SK-N-SH (cell line): ENCODE data around the gene DNPH1. TPM values are rescaled to one million over a fixed set of nuclear protein-coding genes. Genes with fewer than 3 reads are reported as not detected.

Experiments
- CTCF ChIA-PET: fragments of 300-600, 350-600 bp; formaldehyde crosslinking; extraction: SDS; loops from one replicate; lab custom pipeline; 2021; lab: Yijun Ruan, JAX
- POLR2A ChIA-PET: fragments of 350-600 bp; sonication (Branson Sonifier 250); formaldehyde crosslinking; extraction: SDS; loops from one replicate; lab custom pipeline; 2020; ENCODE audit warnings: antibody characterized with exemption, inconsistent platforms; lab: Yijun Ruan, JAX
- DNase-seq: peaks from one replicate; pipeline ENCODE4 v3.0.0; 2012
- H2AFZ ChIP-seq: fragments of 200-600 bp; sonication (generic); 2 replicates; pipeline ENCODE4 v1.8.1; 2016; ENCODE audit warnings: antibody characterized with exemption, mild to moderate bottlenecking, low read depth
- H3F3A ChIP-seq: fragments of 200-600 bp; sonication (generic); replicated peaks from 2 replicates; pipeline ENCODE3; 2016; ENCODE audit warnings: antibody characterized with exemption, mild to moderate bottlenecking; ENCODE audit not compliant: insufficient read depth
- H3K27ac ChIP-seq, 2 experiments: fragments of 200-500 bp in 1 of 2; fragments of 200-600 bp in 1 of 2; sonication (Bioruptor generic) in 1 of 2; sonication (generic), shearing (Covaris generic) in 1 of 2; 2 replicates each; pipeline versions ENCODE4 v1.5.1 to v1.6.1; 2014 to 2016; ENCODE audit warnings: low read depth in 2 of 2, inconsistent platforms in 1 of 2, low read length in 1 of 2, mild to moderate bottlenecking in 1 of 2, mixed read lengths in 1 of 2
- H3K27me3 ChIP-seq: fragments of 200-600 bp; sonication (generic), shearing (Covaris generic); 2 replicates; pipeline ENCODE4 v1.6.1; 2016; ENCODE audit warnings: mixed run types; ENCODE audit not compliant: insufficient read depth
- H3K36me3 ChIP-seq, 2 experiments: fragments of 200-500 bp in 1 of 2; fragments of 200-600 bp in 1 of 2; sonication (Bioruptor generic) in 1 of 2; sonication (generic) in 1 of 2; replicated peaks in 1 of 2; 2 replicates each; pipeline versions ENCODE3 to v1.5.1; 2014 to 2016; ENCODE audit warnings: low read length in 1 of 2, mild to moderate bottlenecking in 1 of 2; ENCODE audit not compliant: insufficient read depth in 2 of 2, control insufficient read depth in 1 of 2
- H3K4me1 ChIP-seq, 2 experiments: fragments of 200-500 bp in 1 of 2; fragments of 200-600 bp in 1 of 2; sonication (Bioruptor generic) in 1 of 2; sonication (generic), shearing (Covaris generic) in 1 of 2; 2 replicates each; pipeline versions ENCODE4 v1.5.1 to v1.6.1; 2014 to 2016; ENCODE audit warnings: low read depth in 1 of 2, low read length in 1 of 2, mixed run types in 1 of 2; ENCODE audit not compliant: insufficient read depth in 2 of 2, control insufficient read depth in 1 of 2
- H3K4me2 ChIP-seq: fragments of 200-600 bp; sonication (generic), shearing (Covaris generic); 2 replicates; pipeline ENCODE4 v1.6.1; 2017; ENCODE audit warnings: mixed run types
- H3K4me3 ChIP-seq, 2 experiments: fragments of 200-500 bp in 1 of 2; fragments of 200-600 bp in 1 of 2; sonication (Bioruptor generic) in 1 of 2; sonication (generic), shearing (Covaris generic) in 1 of 2; 2 replicates each; pipeline versions ENCODE4 v1.5.1 to v1.8.1; 2014 to 2016; ENCODE audit warnings: low read depth in 2 of 2, inconsistent platforms in 1 of 2, low read length in 1 of 2, mild to moderate bottlenecking in 1 of 2, mixed read lengths in 1 of 2, moderate library complexity in 1 of 2
- H3K79me2 ChIP-seq: fragments of 200-600 bp; sonication (generic); 2 replicates; pipeline ENCODE4 v1.8.1; 2017; ENCODE audit warnings: mild to moderate bottlenecking; ENCODE audit not compliant: insufficient read depth
- H3K9ac ChIP-seq: fragments of 200-600 bp; sonication (generic); 2 replicates; pipeline ENCODE4 v1.6.1; 2017; ENCODE audit warnings: mixed run types
- H3K9me2 ChIP-seq: fragments of 200-600 bp; sonication (generic); 2 replicates; pipeline ENCODE4 v1.6.1; 2017; ENCODE audit warnings: mixed run types
- H3K9me3 ChIP-seq: fragments of 200-600 bp; sonication (generic); 2 replicates; pipeline ENCODE4 v1.6.1; 2017; ENCODE audit warnings: mixed run types, mild to moderate bottlenecking, moderate library complexity
- H4K20me1 ChIP-seq: fragments of 200-600 bp; sonication (generic); 2 replicates; pipeline ENCODE4 v1.6.1; 2017; ENCODE audit warnings: mild to moderate bottlenecking, mixed run types; ENCODE audit not compliant: insufficient read depth
- EP300 ChIP-seq, 2 experiments: IDR thresholded peaks; 2 replicates each; pipeline versions ENCODE4 v1.4.0 to v1.6.1; 2012; ENCODE audit warnings: borderline replicate concordance in 1 of 2, low read depth in 1 of 2, low read length in 1 of 2
- FOSL2 ChIP-seq: IDR thresholded peaks from 2 replicates; pipeline ENCODE4 v1.4.0; 2012; ENCODE audit warnings: low read depth, mild to moderate bottlenecking, moderate library complexity, borderline replicate concordance
- FOXM1 ChIP-seq: IDR thresholded peaks from 2 replicates; pipeline ENCODE4 v1.4.0; 2012; ENCODE audit warnings: low read depth, mild to moderate bottlenecking
- GATA2 ChIP-seq: sonication (generic); formaldehyde crosslinking; IDR thresholded peaks from 2 replicates; pipeline ENCODE4 v1.5.0; 2020; ENCODE audit warnings: mild to moderate bottlenecking, missing genetic modification reagents
- MEF2A ChIP-seq: IDR thresholded peaks from 2 replicates; pipeline ENCODE4 v1.4.0; 2012; ENCODE audit warnings: low read depth, borderline replicate concordance
- MXI1 ChIP-seq: IDR thresholded peaks from 2 replicates; pipeline ENCODE4 v1.6.1; 2012; ENCODE audit warnings: mild to moderate bottlenecking, low read depth, low read length, improper control_type of control experiment
- NRF1 ChIP-seq: IDR thresholded peaks from 2 replicates; pipeline ENCODE4 v1.6.1; 2012; ENCODE audit warnings: low read depth, mild to moderate bottlenecking, low read length
- RAD21 ChIP-seq: IDR thresholded peaks from 2 replicates; pipeline ENCODE4 v1.6.1; 2012; ENCODE audit warnings: mild to moderate bottlenecking, low read length
- RFX5 ChIP-seq: IDR thresholded peaks from 2 replicates; pipeline ENCODE4 v1.6.1; 2012; ENCODE audit warnings: mild to moderate bottlenecking, improper control_type of control experiment, low read length
- TAF1 ChIP-seq: IDR thresholded peaks from 2 replicates; pipeline ENCODE4 v1.6.1; 2012; ENCODE audit warnings: low read depth, mild to moderate bottlenecking, low read length, moderate library complexity, borderline replicate concordance
- TCF12 ChIP-seq: IDR thresholded peaks from 2 replicates; pipeline ENCODE4 v1.4.0; 2012
- TEAD4 ChIP-seq: IDR thresholded peaks from 2 replicates; pipeline ENCODE4 v1.4.0; 2012; ENCODE audit warnings: mild to moderate bottlenecking, borderline replicate concordance; ENCODE audit not compliant: insufficient read depth
- WGBS: methylation state at CpG from one replicate; pipeline ENCODE4 v1.1.6; 2017; ENCODE audit warnings: low lambda C conversion rate; 5-methylcytosine and 5-hydroxymethylcytosine counted together
- polyA plus RNA-seq, 3 experiments: library from polyadenylated mRNA; depleted of rRNA; stranded (reverse); fragments of >200 nt; gene quantifications; 2 replicates each; pipeline ENCODE4 v1.2.3, GENCODE V29; 2012
- TF ChIP-seq, protein P1 (sequence below): IDR thresholded peaks from 2 replicates; pipeline ENCODE4; 2012
- TF ChIP-seq, protein P2 (sequence below): IDR thresholded peaks from 2 replicates; pipeline ENCODE4 v1.6.1; 2012; ENCODE audit warnings: mild to moderate bottlenecking, low read depth, low read length, moderate library complexity
- TF ChIP-seq, protein P3 (sequence below): IDR thresholded peaks from 2 replicates; pipeline ENCODE4 v1.4.0; 2012; ENCODE audit warnings: low read depth, borderline replicate concordance
- TF ChIP-seq, protein P4 (sequence below): fragments of 150-350 bp; IDR thresholded peaks from 2 replicates; pipeline ENCODE4 v1.6.1; 2017; ENCODE audit warnings: antibody characterized with exemption, low read length, low read depth, borderline replicate concordance

DNPH1 gene
- polyA plus RNA-seq, 1 of the 3 experiments (the other 2 are of a cell fraction): 287 TPM

DNA sequence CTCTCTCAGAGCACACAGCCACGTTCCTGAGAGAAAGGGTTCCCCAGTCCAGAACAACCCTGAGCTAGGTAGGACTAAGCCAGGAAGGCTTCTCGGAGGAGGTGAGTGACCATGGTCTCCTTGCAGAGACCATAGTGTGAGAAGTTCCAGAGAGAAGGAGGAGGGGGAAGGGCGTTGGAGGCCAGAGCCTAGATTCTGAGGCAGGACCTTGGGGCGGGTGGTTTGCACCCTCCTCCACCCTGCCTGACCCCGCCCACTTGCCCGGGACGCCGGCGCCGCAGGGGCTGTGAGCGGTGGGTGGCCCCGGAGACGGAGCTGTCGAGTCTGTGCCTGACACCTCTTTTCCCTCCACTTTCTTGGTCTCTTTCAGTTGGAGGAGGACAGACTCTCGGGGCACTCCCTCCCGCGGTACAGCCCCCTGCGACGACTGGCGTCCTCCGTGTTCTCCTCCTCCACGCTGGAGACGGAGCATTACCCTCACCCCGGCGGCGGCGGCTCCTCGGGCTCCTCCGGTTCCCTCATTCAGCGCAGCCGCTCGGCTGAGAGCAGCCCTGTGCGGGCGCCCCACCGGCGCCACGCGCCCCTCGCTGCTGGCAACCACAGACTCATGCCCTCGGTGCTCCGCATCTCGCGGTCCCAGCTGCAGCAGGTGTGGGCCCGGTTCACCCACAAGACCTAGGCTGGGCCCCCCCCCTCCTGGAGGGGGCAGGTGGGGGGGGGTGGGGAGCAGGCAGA lies 40.2 kb upstream of the DNPH1 start:
- no peak for DNase-seq
- Histone ChIP-seq H3K36me3 (no peaks in the 10 kb centered on the region), H3K4me1 (peaks cover 0 to 17% of the 10 kb centered on the region in 2 experiments; a peak in 1 of 4 replicates), H3K4me3 (no peak overlapping the region), H2AFZ (no peak overlapping the region), H3K9ac (no peak overlapping the region), H3K27me3 (no peaks in the 10 kb centered on the region), H3F3A (no peaks in the 10 kb centered on the region), H3K9me3 (no peaks in the 10 kb centered on the region), H3K9me2 (no peaks in the 10 kb centered on the region), H4K20me1 (no peaks in the 10 kb centered on the region), H3K27ac (no peak overlapping the region), H3K4me2 (no peak overlapping the region), H3K79me2 (no peaks in the 10 kb centered on the region)
- POLR2A ChIA-PET: no interaction called here
- CTCF ChIA-PET: interaction anchor here (0.6 to 2.4 kb wide), 3 partner anchors 23 to 181 kb away, joined by 3 to 8 read pairs (median 3); partner anchors contain the start of gene DNPH1
- TF ChIP-seq, protein P1, sequence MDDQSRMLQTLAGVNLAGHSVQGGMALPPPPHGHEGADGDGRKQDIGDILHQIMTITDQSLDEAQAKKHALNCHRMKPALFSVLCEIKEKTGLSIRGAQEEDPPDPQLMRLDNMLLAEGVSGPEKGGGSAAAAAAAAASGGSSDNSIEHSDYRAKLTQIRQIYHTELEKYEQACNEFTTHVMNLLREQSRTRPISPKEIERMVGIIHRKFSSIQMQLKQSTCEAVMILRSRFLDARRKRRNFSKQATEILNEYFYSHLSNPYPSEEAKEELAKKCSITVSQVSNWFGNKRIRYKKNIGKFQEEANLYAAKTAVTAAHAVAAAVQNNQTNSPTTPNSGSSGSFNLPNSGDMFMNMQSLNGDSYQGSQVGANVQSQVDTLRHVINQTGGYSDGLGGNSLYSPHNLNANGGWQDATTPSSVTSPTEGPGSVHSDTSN: no peak
- no peak for TF ChIP-seq NRF1
- TF ChIP-seq TEAD4: no peak
- no peak for TF ChIP-seq RAD21
- no peak for TF ChIP-seq TAF1
- TF ChIP-seq MXI1: no peak
- 94% methylated on average over 27 of the region's 44 CpGs for WGBS

DNA sequence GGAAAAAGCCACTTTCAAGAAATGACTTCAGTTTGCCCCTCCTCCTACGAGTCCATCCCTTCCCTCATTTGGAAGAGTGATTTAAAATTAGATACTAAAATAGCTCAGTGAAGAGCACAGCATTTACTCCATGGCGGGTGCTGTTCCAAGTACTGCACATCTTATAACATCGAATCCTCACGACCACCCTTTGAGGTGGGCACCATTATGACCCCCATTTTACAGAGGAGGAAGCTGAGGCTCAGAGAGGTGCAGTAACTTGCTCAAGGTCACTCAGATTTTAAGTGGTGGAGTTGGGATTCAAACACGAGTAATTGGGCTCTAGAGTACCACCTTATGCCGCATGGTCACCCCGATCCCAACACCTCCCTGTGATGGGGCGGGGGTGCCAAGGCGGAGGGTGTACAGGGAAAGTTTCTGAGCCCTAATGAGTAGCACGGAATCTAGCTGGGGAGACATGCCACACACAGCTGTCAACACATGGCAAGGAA lies 39.5 kb upstream of the DNPH1 start:
- H3K36me3 ChIP-seq: no peaks in the 10 kb centered on the region
- H3K79me2 ChIP-seq: no peaks in the 10 kb centered on the region
- H4K20me1 ChIP-seq: no peaks in the 10 kb centered on the region
- H3K9ac ChIP-seq: no peak overlapping the region
- no peak for TF ChIP-seq RFX5
- TF ChIP-seq TCF12: no peak
- TF ChIP-seq MEF2A: no peak
- TF ChIP-seq FOXM1: no peak
- TF ChIP-seq GATA2 (CRISPR knock-in tag): no peak
- TF ChIP-seq, protein P2, sequence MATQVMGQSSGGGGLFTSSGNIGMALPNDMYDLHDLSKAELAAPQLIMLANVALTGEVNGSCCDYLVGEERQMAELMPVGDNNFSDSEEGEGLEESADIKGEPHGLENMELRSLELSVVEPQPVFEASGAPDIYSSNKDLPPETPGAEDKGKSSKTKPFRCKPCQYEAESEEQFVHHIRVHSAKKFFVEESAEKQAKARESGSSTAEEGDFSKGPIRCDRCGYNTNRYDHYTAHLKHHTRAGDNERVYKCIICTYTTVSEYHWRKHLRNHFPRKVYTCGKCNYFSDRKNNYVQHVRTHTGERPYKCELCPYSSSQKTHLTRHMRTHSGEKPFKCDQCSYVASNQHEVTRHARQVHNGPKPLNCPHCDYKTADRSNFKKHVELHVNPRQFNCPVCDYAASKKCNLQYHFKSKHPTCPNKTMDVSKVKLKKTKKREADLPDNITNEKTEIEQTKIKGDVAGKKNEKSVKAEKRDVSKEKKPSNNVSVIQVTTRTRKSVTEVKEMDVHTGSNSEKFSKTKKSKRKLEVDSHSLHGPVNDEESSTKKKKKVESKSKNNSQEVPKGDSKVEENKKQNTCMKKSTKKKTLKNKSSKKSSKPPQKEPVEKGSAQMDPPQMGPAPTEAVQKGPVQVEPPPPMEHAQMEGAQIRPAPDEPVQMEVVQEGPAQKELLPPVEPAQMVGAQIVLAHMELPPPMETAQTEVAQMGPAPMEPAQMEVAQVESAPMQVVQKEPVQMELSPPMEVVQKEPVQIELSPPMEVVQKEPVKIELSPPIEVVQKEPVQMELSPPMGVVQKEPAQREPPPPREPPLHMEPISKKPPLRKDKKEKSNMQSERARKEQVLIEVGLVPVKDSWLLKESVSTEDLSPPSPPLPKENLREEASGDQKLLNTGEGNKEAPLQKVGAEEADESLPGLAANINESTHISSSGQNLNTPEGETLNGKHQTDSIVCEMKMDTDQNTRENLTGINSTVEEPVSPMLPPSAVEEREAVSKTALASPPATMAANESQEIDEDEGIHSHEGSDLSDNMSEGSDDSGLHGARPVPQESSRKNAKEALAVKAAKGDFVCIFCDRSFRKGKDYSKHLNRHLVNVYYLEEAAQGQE: no peak
- no peak for TF ChIP-seq FOSL2
- TF ChIP-seq, protein P3, sequence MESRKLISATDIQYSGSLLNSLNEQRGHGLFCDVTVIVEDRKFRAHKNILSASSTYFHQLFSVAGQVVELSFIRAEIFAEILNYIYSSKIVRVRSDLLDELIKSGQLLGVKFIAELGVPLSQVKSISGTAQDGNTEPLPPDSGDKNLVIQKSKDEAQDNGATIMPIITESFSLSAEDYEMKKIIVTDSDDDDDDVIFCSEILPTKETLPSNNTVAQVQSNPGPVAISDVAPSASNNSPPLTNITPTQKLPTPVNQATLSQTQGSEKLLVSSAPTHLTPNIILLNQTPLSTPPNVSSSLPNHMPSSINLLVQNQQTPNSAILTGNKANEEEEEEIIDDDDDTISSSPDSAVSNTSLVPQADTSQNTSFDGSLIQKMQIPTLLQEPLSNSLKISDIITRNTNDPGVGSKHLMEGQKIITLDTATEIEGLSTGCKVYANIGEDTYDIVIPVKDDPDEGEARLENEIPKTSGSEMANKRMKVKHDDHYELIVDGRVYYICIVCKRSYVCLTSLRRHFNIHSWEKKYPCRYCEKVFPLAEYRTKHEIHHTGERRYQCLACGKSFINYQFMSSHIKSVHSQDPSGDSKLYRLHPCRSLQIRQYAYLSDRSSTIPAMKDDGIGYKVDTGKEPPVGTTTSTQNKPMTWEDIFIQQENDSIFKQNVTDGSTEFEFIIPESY: no peak
- TF ChIP-seq, protein P4, sequence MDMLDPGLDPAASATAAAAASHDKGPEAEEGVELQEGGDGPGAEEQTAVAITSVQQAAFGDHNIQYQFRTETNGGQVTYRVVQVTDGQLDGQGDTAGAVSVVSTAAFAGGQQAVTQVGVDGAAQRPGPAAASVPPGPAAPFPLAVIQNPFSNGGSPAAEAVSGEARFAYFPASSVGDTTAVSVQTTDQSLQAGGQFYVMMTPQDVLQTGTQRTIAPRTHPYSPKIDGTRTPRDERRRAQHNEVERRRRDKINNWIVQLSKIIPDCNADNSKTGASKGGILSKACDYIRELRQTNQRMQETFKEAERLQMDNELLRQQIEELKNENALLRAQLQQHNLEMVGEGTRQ: no peak
- no peak for TF ChIP-seq EP300 (IDR thresholded peaks at IDR 0.05; ENCODE audit: borderline replicate concordance in 1 of 2, low read depth in 1 of 2, low read length in 1 of 2)
- POLR2A ChIA-PET: interaction anchor here (1.0 kb wide), 1 partner anchor 9 kb away, joined by 3 read pairs; no protein-coding TSS in a partner anchor
- CTCF ChIA-PET: interaction anchor here (0.6 to 2.4 kb wide), 4 partner anchors 24 to 182 kb away, joined by 3 to 8 read pairs (median 5); partner anchors contain the start of gene DNPH1
- WGBS: 91% methylated on average over 10 of the region's 10 CpGs
- DNase-seq: no peak
- H2AFZ ChIP-seq: no peak overlapping the region
- no peak overlapping the region for H3K27ac ChIP-seq
- no peaks in the 10 kb centered on the region for H3F3A ChIP-seq
- no peaks in the 10 kb centered on the region for H3K9me2 ChIP-seq
- no peak overlapping the region for H3K4me2 ChIP-seq
- H3K4me3 ChIP-seq: no peak overlapping the region
- H3K4me1 ChIP-seq: peaks cover 0 to 17% of the 10 kb centered on the region in 2 experiments; a peak in 1 of 4 replicates
- no peaks in the 10 kb centered on the region for H3K27me3 ChIP-seq
- H3K9me3 ChIP-seq: no peaks in the 10 kb centered on the region
